ENCODE measurements around the gene TOLLIP. TPM values are rescaled to one million over a fixed set of nuclear protein-coding genes. Genes with fewer than 3 reads are reported as not detected.
A peak's percentile ranks its signal among the peaks of the same experiment; 100 is the strongest.

Gene TOLLIP
- total RNA-seq, 6 experiments from 2014 or later, result 41.4 to 53.6 (median 49.0) TPM

DNA sequence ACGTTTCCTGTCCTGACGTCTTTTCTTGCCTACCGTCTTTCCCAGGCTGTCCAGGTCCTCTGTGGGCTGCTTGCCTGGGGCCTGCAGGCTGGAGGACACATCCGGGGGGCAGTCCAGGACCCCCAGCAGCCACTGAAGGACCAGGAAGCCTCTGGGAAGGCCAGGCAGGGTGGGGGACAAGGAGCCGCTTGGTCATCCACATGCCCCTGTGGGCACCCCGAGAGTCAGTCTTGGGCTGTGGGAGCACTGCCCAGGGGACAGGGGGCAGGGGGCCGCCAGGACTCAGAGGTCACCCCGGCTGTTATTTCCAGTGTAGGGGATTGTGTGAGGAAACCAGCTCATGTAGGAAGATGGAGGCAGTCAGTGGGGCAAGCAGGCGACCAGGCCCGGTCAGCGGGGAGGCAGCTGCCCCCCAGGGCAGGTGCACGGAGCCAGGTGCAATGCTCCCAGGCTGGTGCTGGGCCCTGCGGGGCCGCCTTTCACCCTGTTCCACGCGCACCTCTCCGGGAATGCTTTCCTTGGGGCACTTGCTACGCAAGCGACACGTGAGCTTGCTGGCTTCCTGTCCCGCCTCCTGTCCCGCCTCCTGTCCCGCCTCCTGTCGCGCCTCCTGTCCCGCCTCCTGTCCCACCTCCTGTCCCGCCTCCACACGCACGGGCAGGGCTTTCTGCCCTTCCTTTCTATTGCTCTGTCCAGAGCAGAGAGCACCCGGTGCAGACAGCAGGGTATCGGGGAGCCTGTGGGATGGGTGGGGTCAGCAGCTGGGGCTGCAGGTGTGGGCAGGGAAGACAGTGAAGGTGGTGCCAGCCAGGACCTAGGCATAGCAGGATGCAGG, 47.0 kb downstream of the TOLLIP start:
- no peaks in the 10 kb centered on the region; the same call in 1 of the 2 replicates for H3K9me3 Mint-ChIP-seq
- H3K36me3 Mint-ChIP-seq (ENCODE audit: low read depth), result peaks cover 5% of the 10 kb centered on the region
- peak; percentile 90 for DNase-seq
- peak overlapping the region; percentile 77 for H3K4me3 Mint-ChIP-seq
- H3K27me3 Mint-ChIP-seq (ENCODE audit: insufficient read depth), result no peaks in the 10 kb centered on the region; the same call in 1 of the 2 replicates
- TF ChIP-seq, protein P1, sequence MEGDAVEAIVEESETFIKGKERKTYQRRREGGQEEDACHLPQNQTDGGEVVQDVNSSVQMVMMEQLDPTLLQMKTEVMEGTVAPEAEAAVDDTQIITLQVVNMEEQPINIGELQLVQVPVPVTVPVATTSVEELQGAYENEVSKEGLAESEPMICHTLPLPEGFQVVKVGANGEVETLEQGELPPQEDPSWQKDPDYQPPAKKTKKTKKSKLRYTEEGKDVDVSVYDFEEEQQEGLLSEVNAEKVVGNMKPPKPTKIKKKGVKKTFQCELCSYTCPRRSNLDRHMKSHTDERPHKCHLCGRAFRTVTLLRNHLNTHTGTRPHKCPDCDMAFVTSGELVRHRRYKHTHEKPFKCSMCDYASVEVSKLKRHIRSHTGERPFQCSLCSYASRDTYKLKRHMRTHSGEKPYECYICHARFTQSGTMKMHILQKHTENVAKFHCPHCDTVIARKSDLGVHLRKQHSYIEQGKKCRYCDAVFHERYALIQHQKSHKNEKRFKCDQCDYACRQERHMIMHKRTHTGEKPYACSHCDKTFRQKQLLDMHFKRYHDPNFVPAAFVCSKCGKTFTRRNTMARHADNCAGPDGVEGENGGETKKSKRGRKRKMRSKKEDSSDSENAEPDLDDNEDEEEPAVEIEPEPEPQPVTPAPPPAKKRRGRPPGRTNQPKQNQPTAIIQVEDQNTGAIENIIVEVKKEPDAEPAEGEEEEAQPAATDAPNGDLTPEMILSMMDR (IDR thresholded peaks at IDR 0.05), result no peak
- peak overlapping the region; percentile 40 for H3K27ac Mint-ChIP-seq
- H3K4me1 Mint-ChIP-seq (ENCODE audit: low read depth), result peaks cover 11% of the 10 kb centered on the region

GRCh38 chr11:1261241-1262071, 48.0 kb downstream of the TOLLIP start:
- TF ChIP-seq, protein P1 (IDR thresholded peaks at IDR 0.05), result no peak
- Mint-ChIP-seq H3K27me3 (ENCODE audit: insufficient read depth) (no peaks in the 10 kb centered on the region; the same call in 1 of the 2 replicates), H3K4me3 (no peak overlapping the region), H3K27ac (no peak overlapping the region; the same call in 1 of the 2 replicates), H3K36me3 (ENCODE audit: low read depth) (peaks cover 5% of the 10 kb centered on the region), H3K4me1 (ENCODE audit: low read depth) (peaks cover 9% of the 10 kb centered on the region), H3K9me3 (no peaks in the 10 kb centered on the region; the same call in 1 of the 2 replicates)
- no peak for DNase-seq

GRCh38 chr11:1260620-1261019, 48.8 kb downstream of the TOLLIP start:
- no peak overlapping the region for H3K27ac Mint-ChIP-seq
- TF ChIP-seq, protein P1 (IDR thresholded peaks at IDR 0.05), result no peak
- no peak for DNase-seq
- no peaks in the 10 kb centered on the region; the same call in 1 of the 2 replicates for H3K9me3 Mint-ChIP-seq
- peaks cover 5% of the 10 kb centered on the region for H3K36me3 Mint-ChIP-seq (ENCODE audit: low read depth)
- H3K4me3 Mint-ChIP-seq, result no peak overlapping the region
- peaks cover 9% of the 10 kb centered on the region for H3K4me1 Mint-ChIP-seq (ENCODE audit: low read depth)
- no peaks in the 10 kb centered on the region; the same call in 1 of the 2 replicates for H3K27me3 Mint-ChIP-seq (ENCODE audit: insufficient read depth)

- peaks cover 5% of the 10 kb centered on the region for H3K36me3 Mint-ChIP-seq (ENCODE audit: low read depth)
- no peak overlapping the region for H3K27ac Mint-ChIP-seq
- no peak overlapping the region for H3K4me3 Mint-ChIP-seq
- no peaks in the 10 kb centered on the region; the same call in 1 of the 2 replicates for H3K9me3 Mint-ChIP-seq
- TF ChIP-seq, protein P1 (IDR thresholded peaks at IDR 0.05), result no peak
- peaks cover 9% of the 10 kb centered on the region for H3K4me1 Mint-ChIP-seq (ENCODE audit: low read depth)
- H3K27me3 Mint-ChIP-seq (ENCODE audit: insufficient read depth), result no peaks in the 10 kb centered on the region; the same call in 1 of the 2 replicates
- no peak for DNase-seq
Measured at GRCh38 chr11:1260023-1260501, 49.4 kb downstream of the TOLLIP start.

- no peaks in the 10 kb centered on the region; the same call in 1 of the 2 replicates for H3K27me3 Mint-ChIP-seq (ENCODE audit: insufficient read depth)
- TF ChIP-seq, protein P1 (IDR thresholded peaks at IDR 0.05), result no peak
- peaks cover 2% of the 10 kb centered on the region for H3K36me3 Mint-ChIP-seq (ENCODE audit: low read depth)
- no peak overlapping the region for H3K4me3 Mint-ChIP-seq
- H3K27ac Mint-ChIP-seq, result no peak overlapping the region
- peaks cover 5% of the 10 kb centered on the region for H3K4me1 Mint-ChIP-seq (ENCODE audit: low read depth)
- no peaks in the 10 kb centered on the region; the same call in 1 of the 2 replicates for H3K9me3 Mint-ChIP-seq
- DNase-seq, result no peak
Measured at GRCh38 chr11:1259561-1259960, 49.9 kb downstream of the TOLLIP start.
